Stimulated activated CD8-positive, alpha-beta memory T cell treated with anti-CD3 and anti-CD28 coated beads, Interleukin-12 subunit alpha, Interleukin-12 subunit beta, amount 100 ng/mL, for 24 hours (primary cell): ENCODE data around the gene HNRNPL.
"Not testable (repeated sequence)": the region's sequence is repeated elsewhere in the genome, so short reads cannot be mapped to it uniquely, and the experiment has no call there.

Source experiments
- DNase-seq: peaks from one replicate; pipeline ENCODE4 v3.0.0-alpha.2; 2020; ENCODE audit errors: extremely low read depth

The HNRNPL gene

DNA sequence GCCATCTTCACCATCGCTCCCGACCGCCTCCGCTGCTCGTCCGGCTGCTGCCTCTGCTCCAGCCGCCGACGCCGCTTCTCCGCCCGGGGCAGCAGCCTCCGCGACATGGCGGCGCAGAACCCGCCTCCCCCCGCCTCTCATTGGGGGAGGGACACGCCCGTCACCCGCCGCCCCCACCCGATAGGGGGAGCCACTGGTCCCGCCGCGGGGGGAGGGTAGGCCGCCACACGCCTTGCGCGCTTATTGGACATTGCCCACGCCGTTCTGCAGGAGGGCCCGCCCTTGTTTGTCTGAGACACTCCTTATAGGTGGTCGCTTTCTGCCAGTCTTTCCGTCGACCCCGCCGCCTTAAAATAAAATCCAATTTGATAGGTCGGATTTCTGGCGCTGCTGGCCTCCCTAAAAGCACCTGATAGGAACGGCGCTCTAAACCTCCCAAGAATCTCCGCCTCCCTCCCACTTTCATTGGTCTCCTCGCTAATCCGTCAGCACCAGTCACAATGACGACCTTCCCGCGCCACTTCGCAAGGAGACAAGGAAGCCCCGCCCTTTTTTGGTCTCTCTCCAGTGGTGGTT lies at the start of gene HNRNPL:
Gene HNRNPL, minus strand, starts transcription at position 127 of the 576 bp plus-strand sequence. Its CDS starts 20 bp downstream, at position 107.
- peak; percentile 97 for DNase-seq

DNA sequence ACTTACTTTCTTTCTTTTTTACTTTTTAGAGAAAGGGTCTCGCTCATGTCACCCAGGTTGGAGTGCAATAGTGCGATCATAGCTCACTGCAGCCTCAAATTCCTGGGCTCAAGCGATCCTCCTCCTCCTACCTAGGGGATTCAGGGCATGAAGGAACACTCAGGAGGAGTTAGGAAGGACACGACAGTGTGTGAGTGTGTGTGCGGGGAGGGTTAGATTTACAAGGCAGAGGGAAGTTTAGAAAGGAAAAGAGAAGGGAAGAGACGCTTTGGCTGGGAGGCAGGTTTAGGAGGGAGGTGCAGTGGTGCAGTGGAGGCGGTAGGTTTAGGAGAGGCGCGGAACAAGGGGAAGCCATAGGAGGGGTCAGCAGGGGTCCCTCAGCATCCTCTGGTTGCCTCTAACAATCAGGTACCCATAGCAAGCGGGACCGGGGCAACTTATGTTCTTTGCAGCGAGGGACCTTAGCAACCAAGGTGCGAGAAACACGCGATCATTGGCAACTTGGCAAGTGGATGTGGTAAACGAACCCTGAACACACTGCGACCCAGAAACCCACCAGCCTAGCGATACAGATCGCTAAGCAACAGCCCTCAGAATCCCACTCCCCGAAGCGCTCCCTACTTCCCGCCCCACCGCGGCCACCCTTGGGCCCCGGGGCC lies 49.1 kb upstream of the HNRNPL start:
- no peak for DNase-seq

- DNase-seq: no peak
Measured at GRCh38 chr19:38894968-38895367, 45.2 kb upstream of the HNRNPL start.

DNA sequence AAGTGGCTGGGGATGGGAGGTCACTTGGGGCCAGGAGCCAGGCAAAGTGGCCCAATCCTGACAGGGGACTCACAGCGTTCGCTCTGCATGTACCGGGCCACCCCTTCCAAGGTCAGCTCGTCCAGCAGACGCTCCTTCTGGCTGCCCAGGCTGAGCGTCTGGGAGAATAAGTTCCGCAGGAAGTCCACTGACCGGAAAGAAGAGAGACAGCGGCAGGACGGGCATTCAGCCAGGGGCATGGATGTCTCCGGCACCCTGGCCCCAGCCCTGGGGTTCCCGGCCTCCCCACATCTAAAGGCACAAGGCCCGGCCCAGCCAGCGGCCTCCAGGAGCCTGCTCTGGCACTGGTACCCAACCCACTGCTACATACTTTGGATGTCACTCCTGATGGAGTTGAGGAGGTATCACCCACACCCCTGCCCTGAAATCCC lies 43.6 kb upstream of the HNRNPL start:
- DNase-seq: no peak

DNA sequence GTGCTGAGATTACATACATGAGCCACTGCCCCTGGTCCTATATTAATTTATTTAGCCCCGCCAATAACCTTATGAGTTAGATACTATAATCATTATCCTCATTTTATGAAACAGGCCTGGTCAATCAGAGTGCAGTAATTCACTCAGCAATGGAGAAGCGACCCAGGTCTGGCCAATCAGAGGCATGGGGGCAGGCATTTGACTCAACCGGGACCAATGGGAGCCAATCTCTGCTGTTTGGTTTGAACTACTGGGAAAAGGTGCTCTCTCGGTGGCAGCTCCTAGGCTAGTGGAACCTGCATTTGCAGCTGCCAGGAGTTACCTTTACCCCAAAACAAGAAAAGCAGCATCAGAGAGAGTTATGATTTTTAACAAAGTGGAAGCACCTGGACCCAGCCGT lies 43.1 kb upstream of the HNRNPL start:
- DNase-seq: no peak

- DNase-seq: no peak
Measured at GRCh38 chr19:38891771-38892170, 42.0 kb upstream of the HNRNPL start.

DNA sequence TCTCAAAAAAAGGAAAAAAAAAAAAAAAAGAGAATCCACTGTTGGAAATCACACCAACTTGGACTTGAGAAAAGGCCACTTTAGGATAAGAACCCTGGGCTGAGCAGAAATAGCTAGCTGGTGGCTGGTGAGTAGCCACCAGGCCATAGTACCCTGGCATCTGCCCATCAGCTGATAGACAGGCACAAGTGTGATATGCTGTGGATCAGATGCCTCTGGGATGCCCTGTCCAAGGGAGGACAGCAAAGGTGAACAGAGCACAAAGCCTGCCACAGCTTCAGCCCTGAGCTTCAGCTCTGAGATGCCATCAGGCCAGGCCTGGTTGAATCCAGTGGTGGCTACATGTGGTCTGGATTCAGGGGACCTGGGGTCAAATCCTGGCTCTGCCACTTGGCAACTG lies 40.9 kb upstream of the HNRNPL start:
- no peak for DNase-seq

DNA sequence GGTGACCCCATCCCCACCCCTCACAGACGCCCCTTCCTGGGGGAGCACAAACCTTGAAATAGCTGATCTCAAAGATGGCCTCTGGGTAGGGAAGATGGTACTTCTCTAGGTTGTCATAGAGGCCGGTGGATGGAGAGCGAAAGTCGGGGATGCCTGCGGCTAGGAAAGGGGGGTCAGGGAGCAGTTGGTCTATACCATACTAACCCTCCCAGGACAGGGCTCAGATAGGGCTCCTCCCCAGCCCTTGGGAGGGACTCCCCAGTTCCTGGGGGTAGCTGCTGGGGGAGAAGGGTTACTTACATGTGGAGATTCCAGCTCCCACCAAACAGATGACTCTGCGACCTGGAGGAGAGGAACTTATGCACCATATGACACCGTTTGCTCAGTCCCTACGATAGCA lies 40.0 kb upstream of the HNRNPL start:
- DNase-seq: no peak

DNA sequence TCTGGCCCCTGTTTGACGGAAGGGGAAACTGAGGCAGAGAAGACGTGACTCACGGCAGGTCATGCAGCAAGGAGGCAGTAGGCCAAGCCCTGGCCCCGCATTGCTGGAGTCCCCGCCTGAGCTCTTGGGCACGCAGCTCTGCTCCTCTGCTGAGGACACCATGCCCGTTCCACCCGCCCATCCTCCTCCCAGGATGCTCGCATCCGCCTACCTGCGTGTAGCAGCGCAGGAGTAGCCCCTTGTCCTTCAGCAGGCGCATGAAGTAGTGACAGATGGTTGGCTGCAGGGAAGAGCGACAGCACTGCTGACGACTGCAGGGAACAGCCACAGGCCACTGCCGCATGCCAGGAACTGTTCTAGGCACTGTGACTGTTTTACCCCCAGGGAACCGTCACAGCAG lies 39.1 kb upstream of the HNRNPL start:
- no peak for DNase-seq

GRCh38 chr19:38884691-38885090 lies 34.9 kb upstream of the HNRNPL start:
- DNase-seq: not testable (repeated sequence)

- DNase-seq: no peak
Measured at GRCh38 chr19:38883286-38883685, 33.5 kb upstream of the HNRNPL start.

- DNase-seq: no peak
Measured at GRCh38 chr19:38880882-38881609, 31.3 kb upstream of the HNRNPL start.

DNA sequence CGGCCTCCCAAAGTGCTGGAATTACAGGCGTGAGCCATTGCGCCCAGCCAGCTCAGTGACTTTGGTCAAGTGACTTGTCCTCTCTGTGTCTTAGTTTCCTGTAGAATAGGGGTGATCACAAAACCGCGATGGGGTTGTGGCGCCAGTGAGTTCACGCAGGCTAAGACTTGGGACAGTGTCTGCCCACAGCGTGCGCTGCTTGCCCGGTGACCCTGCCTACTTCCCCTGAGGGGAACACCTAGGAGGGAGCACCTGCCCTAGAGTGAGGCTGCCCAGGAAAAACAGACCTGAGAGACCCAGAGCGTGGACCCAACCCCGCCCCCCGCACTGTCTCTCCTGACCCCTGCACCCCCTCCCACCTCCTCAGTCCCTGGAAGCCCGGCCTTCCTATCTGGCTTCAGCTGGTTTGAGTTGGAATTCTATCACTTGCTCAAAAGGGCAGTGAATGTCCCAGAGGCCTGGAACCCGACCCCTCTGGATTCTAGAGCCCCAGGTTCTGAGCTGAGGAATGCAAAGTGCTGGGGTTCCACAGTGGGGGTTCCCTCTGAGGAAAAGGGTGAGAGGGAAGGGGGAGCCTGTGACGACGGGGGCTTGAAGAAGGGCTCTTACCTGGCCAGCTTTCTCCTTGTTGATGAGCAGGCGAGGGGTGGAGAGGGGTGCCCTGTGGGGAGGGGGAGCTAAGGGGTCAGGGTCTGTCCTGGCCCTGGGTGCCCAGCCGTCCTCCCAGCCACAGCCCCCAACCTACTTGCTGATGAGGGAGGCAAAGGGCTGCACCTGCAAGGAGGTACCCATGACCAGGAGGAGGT lies 30.5 kb upstream of the HNRNPL start:
- no peak for DNase-seq

- no peak for DNase-seq
Measured at GRCh38 chr19:38879400-38879751, 29.6 kb upstream of the HNRNPL start.

DNA sequence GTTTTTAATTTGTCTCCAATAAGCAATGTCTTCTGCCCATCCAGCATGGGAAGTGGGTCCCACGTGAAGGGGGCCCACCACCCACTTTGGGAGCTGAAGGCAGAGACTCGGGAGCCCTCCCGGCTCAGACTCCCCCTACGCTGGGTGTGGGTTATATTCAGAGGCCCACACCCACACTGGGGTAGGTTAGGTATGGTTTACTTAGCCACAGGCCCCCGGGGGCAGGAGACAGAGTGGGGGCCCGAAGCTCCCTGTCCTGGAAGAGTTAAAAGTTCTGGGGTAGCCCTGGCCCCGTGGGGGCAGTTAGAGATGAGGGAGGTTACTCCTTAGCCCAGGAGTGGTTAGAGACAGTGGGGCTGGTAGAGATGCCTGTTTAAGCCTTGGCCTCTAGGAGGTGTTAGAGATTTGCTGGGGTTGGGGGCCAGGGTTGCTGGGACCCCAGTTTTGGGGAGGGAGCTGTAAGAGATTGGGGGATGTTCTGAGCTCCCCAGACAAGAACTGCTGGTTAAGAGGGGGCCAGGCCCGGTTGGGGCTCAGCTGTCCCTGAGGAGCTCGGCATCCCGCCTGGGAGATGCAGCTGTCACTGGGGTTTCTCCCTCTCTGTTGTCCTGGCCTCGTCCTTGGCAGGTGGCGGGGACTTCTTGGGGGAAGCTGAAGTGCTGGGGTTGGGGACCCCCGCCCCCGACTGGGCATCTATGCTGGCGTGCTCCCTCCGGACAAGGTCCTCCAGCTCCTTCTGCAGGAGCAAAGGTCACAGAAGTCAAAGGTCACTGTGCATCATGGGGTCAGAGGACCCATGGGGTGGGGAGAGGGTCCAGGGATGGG lies 29.0 kb upstream of the HNRNPL start:
- DNase-seq: no peak

DNA sequence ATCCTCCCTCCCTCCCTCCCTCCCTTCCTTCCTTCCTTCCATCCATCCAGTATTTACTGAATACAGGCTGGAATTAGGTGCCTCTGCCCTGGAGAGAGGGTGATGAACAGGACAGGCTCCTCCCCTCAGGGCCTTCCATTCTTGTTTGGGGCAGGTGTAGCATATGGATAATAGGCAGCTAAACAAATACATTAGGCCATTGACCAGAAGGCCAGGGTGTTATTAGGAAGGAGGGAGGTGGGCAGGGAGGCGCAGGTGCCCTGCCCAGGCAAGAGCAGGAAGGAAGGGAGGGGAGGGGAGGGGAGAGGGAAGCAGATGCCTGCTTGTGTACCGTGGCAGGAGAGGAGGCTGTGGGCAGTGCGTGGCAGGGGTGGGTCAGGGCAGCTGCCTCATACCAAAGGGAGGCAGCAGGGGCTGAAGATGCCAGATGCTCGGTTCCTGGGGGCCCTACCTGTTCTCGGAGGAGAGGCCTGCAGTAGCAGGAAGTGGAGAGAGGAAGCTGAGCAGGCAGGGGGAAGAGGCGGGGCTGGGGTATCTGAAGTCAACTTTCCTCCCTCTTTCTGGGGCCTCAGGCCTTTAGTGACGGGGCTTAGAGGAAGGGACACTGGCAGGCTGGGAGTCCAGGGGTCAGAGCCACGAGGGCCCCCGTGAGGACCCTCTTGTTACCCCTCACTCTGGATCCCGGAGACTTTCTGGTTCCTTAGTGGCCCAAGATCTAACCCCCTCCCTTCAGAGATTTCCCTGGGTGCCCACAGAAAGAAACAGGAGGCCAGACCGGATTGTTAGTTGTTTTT lies 28.2 kb upstream of the HNRNPL start, which contains the start of gene RINL:
Gene RINL, minus strand, starts transcription at position 495 of the 794 bp plus-strand sequence. CDS start 1,533 bp downstream, outside the sequence.
- DNase-seq: peak; percentile 42

- no peak for DNase-seq
Measured at GRCh38 chr19:38875656-38876395, 26.0 kb upstream of the HNRNPL start.

- DNase-seq: not testable (repeated sequence)
Measured at GRCh38 chr19:38873400-38873799, 23.6 kb upstream of the HNRNPL start.

DNA sequence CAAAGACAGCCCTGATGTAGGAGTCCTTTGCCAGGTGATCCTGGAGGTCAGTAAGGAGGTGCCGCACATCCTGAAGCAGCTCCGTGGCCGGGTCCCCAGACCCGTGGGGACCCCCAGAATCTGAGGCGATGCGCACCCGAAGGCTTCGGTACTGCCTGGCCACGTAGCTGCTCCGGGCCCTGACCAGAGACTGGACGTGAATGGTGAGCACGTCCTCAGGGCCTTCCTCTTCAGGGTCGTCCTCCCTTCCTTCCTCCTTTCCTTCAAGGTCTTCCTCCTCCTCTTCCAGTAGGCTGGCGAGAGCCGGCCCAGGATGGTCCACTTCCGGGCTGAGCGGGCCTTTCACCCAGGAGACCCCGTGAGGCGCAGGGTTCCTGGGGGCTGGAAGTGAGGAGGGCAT lies 20.8 kb upstream of the HNRNPL start:
- no peak for DNase-seq
